ENCODE data around the gene IL17C. TPM values are rescaled to one million over a fixed set of nuclear protein-coding genes. Genes with fewer than 3 reads are reported as not detected.
A peak's percentile ranks its signal among the peaks of the same experiment; 100 is the strongest.

Gene IL17C
- total and polyA plus RNA-seq, 2 of the 8 experiments (the other 6 are each of a cell fraction or from before 2014, with no cell fraction given) = 1.1 to 1.9 TPM

- TF ChIP-seq, protein P1, sequence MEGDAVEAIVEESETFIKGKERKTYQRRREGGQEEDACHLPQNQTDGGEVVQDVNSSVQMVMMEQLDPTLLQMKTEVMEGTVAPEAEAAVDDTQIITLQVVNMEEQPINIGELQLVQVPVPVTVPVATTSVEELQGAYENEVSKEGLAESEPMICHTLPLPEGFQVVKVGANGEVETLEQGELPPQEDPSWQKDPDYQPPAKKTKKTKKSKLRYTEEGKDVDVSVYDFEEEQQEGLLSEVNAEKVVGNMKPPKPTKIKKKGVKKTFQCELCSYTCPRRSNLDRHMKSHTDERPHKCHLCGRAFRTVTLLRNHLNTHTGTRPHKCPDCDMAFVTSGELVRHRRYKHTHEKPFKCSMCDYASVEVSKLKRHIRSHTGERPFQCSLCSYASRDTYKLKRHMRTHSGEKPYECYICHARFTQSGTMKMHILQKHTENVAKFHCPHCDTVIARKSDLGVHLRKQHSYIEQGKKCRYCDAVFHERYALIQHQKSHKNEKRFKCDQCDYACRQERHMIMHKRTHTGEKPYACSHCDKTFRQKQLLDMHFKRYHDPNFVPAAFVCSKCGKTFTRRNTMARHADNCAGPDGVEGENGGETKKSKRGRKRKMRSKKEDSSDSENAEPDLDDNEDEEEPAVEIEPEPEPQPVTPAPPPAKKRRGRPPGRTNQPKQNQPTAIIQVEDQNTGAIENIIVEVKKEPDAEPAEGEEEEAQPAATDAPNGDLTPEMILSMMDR (IDR thresholded peaks at IDR 0.05; ENCODE audit: control extremely low read depth in 1 of 3, insufficient read depth in 1 of 3, low read depth in 1 of 3, low read length in 3 of 3) = peak; percentile 77 to 92 (median 90)
- 0 out of 2 replicates have a peak, but pooled peaks have one; percentile 30 for TF ChIP-seq CREB1 (IDR thresholded peaks at IDR 0.05)
- TF ChIP-seq, protein P2, sequence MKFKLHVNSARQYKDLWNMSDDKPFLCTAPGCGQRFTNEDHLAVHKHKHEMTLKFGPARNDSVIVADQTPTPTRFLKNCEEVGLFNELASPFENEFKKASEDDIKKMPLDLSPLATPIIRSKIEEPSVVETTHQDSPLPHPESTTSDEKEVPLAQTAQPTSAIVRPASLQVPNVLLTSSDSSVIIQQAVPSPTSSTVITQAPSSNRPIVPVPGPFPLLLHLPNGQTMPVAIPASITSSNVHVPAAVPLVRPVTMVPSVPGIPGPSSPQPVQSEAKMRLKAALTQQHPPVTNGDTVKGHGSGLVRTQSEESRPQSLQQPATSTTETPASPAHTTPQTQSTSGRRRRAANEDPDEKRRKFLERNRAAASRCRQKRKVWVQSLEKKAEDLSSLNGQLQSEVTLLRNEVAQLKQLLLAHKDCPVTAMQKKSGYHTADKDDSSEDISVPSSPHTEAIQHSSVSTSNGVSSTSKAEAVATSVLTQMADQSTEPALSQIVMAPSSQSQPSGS (IDR thresholded peaks at IDR 0.05; ENCODE audit: low read length) = no peak
These were observed 34.4 kb downstream of the IL17C start (continued) for GRCh38 chr16:88672776-88673175.

Measured in H1 (cell line).